Transverse colon (tissue), 3 donors: Measurements from ENCODE around the gene CLSTN2.

ENCODE experiments used
- EP300 ChIP-seq: sonication (generic); formaldehyde crosslinking; IDR thresholded peaks from one replicate; pipeline ENCODE4 v1.6.1; 2017; ENCODE audit warnings: antibody characterized with exemption, low read depth
- TF ChIP-seq, protein P1 (sequence below), 5 experiments: fragments of 200-600 bp in 3 of 5; fragments of 450-650 bp in 2 of 5; sonication (generic) in 3 of 5; IDR thresholded peaks; 1 replicate in 2 of 5; 2 replicates in 3 of 5; pipeline ENCODE4 v1.5.1; 2016 to 2017; ENCODE audit warnings: antibody characterized with exemption in 5 of 5, inconsistent platforms in 3 of 5, mild to moderate bottlenecking in 2 of 5, moderate library complexity in 1 of 5

DNA sequence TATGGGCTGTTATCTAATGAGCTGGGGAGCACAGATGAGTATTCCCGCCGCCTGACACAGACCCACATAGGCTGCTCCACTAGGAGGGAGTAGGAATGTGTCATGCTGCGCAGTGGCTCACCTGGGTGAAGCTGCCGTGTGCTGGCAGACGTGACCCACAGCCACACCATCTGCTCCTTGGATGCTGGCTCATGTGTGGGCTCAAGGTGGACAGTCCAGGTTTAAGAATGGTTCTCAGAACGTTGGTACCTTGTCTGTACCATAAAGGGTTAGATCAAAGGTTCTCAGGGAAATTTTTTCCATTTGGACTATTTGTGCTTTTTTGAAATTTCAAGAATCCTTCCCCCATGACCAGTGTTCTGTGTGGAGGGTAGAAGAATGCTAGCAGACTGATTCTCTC is 403.9 kb downstream of the CLSTN2 start:
- TF ChIP-seq, protein P1, sequence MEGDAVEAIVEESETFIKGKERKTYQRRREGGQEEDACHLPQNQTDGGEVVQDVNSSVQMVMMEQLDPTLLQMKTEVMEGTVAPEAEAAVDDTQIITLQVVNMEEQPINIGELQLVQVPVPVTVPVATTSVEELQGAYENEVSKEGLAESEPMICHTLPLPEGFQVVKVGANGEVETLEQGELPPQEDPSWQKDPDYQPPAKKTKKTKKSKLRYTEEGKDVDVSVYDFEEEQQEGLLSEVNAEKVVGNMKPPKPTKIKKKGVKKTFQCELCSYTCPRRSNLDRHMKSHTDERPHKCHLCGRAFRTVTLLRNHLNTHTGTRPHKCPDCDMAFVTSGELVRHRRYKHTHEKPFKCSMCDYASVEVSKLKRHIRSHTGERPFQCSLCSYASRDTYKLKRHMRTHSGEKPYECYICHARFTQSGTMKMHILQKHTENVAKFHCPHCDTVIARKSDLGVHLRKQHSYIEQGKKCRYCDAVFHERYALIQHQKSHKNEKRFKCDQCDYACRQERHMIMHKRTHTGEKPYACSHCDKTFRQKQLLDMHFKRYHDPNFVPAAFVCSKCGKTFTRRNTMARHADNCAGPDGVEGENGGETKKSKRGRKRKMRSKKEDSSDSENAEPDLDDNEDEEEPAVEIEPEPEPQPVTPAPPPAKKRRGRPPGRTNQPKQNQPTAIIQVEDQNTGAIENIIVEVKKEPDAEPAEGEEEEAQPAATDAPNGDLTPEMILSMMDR (IDR thresholded peaks at IDR 0.05), result no peak
- TF ChIP-seq EP300, result no peak
